IMR-90 (cell line): ENCODE measurements around the gene USP47. TPM values are rescaled to one million over a fixed set of nuclear protein-coding genes. Genes with fewer than 3 reads are reported as not detected.

Experiments
- ATAC-seq: fragments of 200-7000 bp; cut with Tn5 transposase; 2 replicates; pipeline ENCODE4 v1.9.1; 2020; ENCODE audit warnings: low read depth, mild to moderate bottlenecking, moderate library complexity
- BruUV-seq: library from RNA; stranded (reverse); fragments of 400-500 nt; replicated peaks from 2 replicates; lab custom pipeline; 2021; lab: Mats Ljungman, UMichigan
- CTCF ChIA-PET: fragments of 300-600 bp; formaldehyde crosslinking; extraction: SDS; loops from one replicate; lab custom pipeline; 2021; ENCODE audit warnings: antibody characterized with exemption; lab: Yijun Ruan, JAX
- POLR2A ChIA-PET: fragments of 300-600 bp; sonication (Branson Sonifier 250); formaldehyde crosslinking; loops from one replicate; lab custom pipeline; 2022; ENCODE audit warnings: antibody characterized with exemption; ENCODE audit not compliant: unreplicated experiment; lab: Charles Lee
- DNase-seq: peaks from one replicate; pipeline ENCODE4 v3.0.0; 2013
- H2AFZ ChIP-seq: replicated peaks from 2 replicates; pipeline ENCODE3; 2013; ENCODE audit warnings: low read length, mild to moderate bottlenecking; ENCODE audit not compliant: poor library complexity
- H2AK5ac ChIP-seq: 2 replicates; pipeline ENCODE4 v1.6.1; 2013; ENCODE audit warnings: low read depth, low read length, inconsistent platforms
- H2AK9ac ChIP-seq: replicated peaks from 2 replicates; pipeline ENCODE3; 2013; ENCODE audit warnings: mild to moderate bottlenecking, low read depth, low read length, moderate library complexity; ENCODE audit not compliant: poor library complexity
- H2BK120ac ChIP-seq: 2 replicates; pipeline ENCODE4 v1.6.1; 2013; ENCODE audit warnings: low read depth, low read length, inconsistent platforms
- H2BK15ac ChIP-seq: 3 replicates; pipeline ENCODE4 v1.6.1; 2013; ENCODE audit warnings: low read depth, low read length, inconsistent platforms
- H2BK20ac ChIP-seq: 2 replicates; pipeline ENCODE4 v1.6.1; 2013; ENCODE audit warnings: low read depth, mild to moderate bottlenecking, inconsistent platforms, low read length, moderate library complexity
- H2BK5ac ChIP-seq: 2 replicates; pipeline ENCODE4 v1.6.1; 2013; ENCODE audit warnings: mild to moderate bottlenecking, low read depth, low read length, inconsistent platforms; ENCODE audit not compliant: poor library complexity, severe bottlenecking
- H3K14ac ChIP-seq: replicated peaks from 2 replicates; pipeline ENCODE4 v1.6.1; 2013; ENCODE audit warnings: low read depth, low read length, inconsistent platforms
- H3K18ac ChIP-seq: 2 replicates; pipeline ENCODE4 v1.6.1; 2013; ENCODE audit warnings: low read depth, low read length, control low read depth
- H3K23ac ChIP-seq: 2 replicates; pipeline ENCODE4 v1.6.1; 2013; ENCODE audit warnings: low read depth, low read length, inconsistent platforms
- H3K27ac ChIP-seq: 2 replicates; pipeline ENCODE4 v1.5.1; 2013; ENCODE audit warnings: mild to moderate bottlenecking, control low read depth, low read length; ENCODE audit not compliant: insufficient read depth
- H3K27me3 ChIP-seq: 2 replicates; pipeline ENCODE4 v1.6.1; 2013; ENCODE audit warnings: low read length; ENCODE audit not compliant: control insufficient read depth, insufficient read depth
- H3K36me3 ChIP-seq: 2 replicates; pipeline ENCODE4 v1.6.1; 2013; ENCODE audit warnings: low read length, mixed read lengths; ENCODE audit not compliant: control insufficient read depth, insufficient read depth
- H3K4ac ChIP-seq: 2 replicates; pipeline ENCODE4 v1.6.1; 2013; ENCODE audit warnings: low read depth, low read length, inconsistent platforms
- H3K4me1 ChIP-seq: 2 replicates; pipeline ENCODE4 v1.6.1; 2013; ENCODE audit warnings: low read length, mixed read lengths; ENCODE audit not compliant: control insufficient read depth, insufficient read depth
- H3K4me2 ChIP-seq: 2 replicates; pipeline ENCODE4 v1.6.1; 2013; ENCODE audit warnings: low read depth, mild to moderate bottlenecking, control low read depth, low read length, moderate library complexity
- H3K4me3 ChIP-seq: 2 replicates; pipeline ENCODE4 v1.5.1; 2013; ENCODE audit warnings: low read depth, mild to moderate bottlenecking, control low read depth, low read length, moderate library complexity; ENCODE audit not compliant: insufficient read depth
- H3K56ac ChIP-seq: 2 replicates; pipeline ENCODE4 v1.6.1; 2013; ENCODE audit warnings: low read length, inconsistent platforms; ENCODE audit not compliant: insufficient read depth; ENCODE audit errors: extremely low read depth
- H3K79me1 ChIP-seq, 2 experiments: 2 replicates each; pipeline ENCODE4 v1.6.1; 2013; ENCODE audit warnings: low read length in 2 of 2, inconsistent platforms in 1 of 2, low read depth in 1 of 2
- H3K9ac ChIP-seq: 2 replicates; pipeline ENCODE4 v1.6.1; 2013; ENCODE audit warnings: low read depth, low read length, control low read depth
- H3K9me1 ChIP-seq: 2 replicates; pipeline ENCODE4 v1.6.1; 2013; ENCODE audit warnings: low read length, inconsistent platforms; ENCODE audit not compliant: insufficient read depth
- H3K9me3 ChIP-seq: 2 replicates; pipeline ENCODE4 v1.6.1; 2013; ENCODE audit warnings: low read length; ENCODE audit not compliant: control insufficient read depth, insufficient read depth
- H4K20me1 ChIP-seq: 2 replicates; pipeline ENCODE4 v1.6.1; 2013; ENCODE audit warnings: low read length, inconsistent platforms; ENCODE audit not compliant: insufficient read depth
- H4K5ac ChIP-seq: 2 replicates; pipeline ENCODE4 v1.6.1; 2013; ENCODE audit warnings: mild to moderate bottlenecking, low read depth, low read length, control low read depth
- H4K8ac ChIP-seq, 2 experiments: 2 replicates each; pipeline ENCODE4 v1.6.1; 2013; ENCODE audit warnings: low read depth in 2 of 2, low read length in 2 of 2, control low read depth in 1 of 2, inconsistent platforms in 1 of 2
- H4K91ac ChIP-seq: 2 replicates; pipeline ENCODE4 v1.6.1; 2013; ENCODE audit warnings: low read depth, low read length, inconsistent platforms; ENCODE audit not compliant: insufficient read depth
- CEBPB ChIP-seq: IDR thresholded peaks from 2 replicates; pipeline ENCODE4 v1.6.1; 2012; ENCODE audit warnings: low read depth, low read length, improper control_type of control experiment
- MAFK ChIP-seq: IDR thresholded peaks from 2 replicates; pipeline ENCODE4 v1.6.1; 2012; ENCODE audit warnings: low read depth, low read length, improper control_type of control experiment
- dilution Hi-C: fragments of 300-500 bp; cut with HindIII; formaldehyde crosslinking; loops from one replicate; pipeline ENCODE4 v1.14.3; 2018; ENCODE audit warnings: low sequenced_read_pairs; ENCODE audit not compliant: unreplicated experiment
- in situ Hi-C: fragments of 300-500 bp; cut with MboI; formaldehyde crosslinking; loops from 3 replicates; pipeline ENCODE4 v1.14.3; 2019; ENCODE audit warnings: low sequenced_read_pairs, inconsistent platforms, mixed read lengths
- intact Hi-C: fragments of 100-400 bp; cut with micrococcal nuclease; formaldehyde crosslinking; loops from 2 replicates; pipeline ENCODE4 v1.10.0; 2022
- polyA plus RNA-seq, 3 experiments: library from polyadenylated mRNA; depleted of rRNA; stranded (reverse); fragments of >200 nt; gene quantifications; 2 replicates each; pipeline ENCODE4 v1.2.3, GENCODE V29; 2012; ENCODE audit warnings: low replicate concordance in 1 of 3
- total RNA-seq: library from RNA; depleted of rRNA; stranded (reverse); fragments of >200 nt; gene quantifications from 2 replicates; pipeline ENCODE4 v1.2.3, GENCODE V29; 2012

The USP47 gene
- total and polyA plus RNA-seq, 2 of the 4 experiments (the other 2 are of a cell fraction), result 15.0 to 110 TPM

DNA sequence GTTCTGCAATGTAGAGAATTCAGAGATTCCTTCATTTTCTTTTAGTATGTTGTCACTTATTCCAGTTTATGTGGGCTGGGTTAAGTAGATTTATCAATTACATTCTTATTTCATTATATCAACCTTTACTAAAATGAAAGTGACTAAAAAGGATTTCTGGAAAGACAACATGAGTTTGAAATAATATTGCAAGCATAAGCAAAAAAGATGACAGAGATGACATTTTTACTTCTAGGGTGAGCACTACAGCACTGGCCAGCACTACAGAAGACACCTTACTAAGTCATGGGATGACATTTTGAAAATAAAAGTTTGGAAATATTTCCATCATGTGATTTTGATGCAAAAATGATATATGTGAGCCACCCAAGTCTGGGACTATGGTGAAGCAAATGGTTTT is 2.1 kb upstream of the USP47 start:
- Histone ChIP-seq H2BK5ac (no peak overlapping the region), H3K27ac (no peak overlapping the region), H3K56ac (no peak overlapping the region), H2BK20ac (no peak overlapping the region), H3K23ac (no peak overlapping the region), H2BK15ac (no peak overlapping the region), H3K79me1 (peaks cover 0 to 11% of the 10 kb centered on the region in 2 experiments; a peak in 2 of 4 replicates), H4K91ac (no peak overlapping the region), H2AK9ac (no peak overlapping the region), H2AFZ (no peak overlapping the region), H3K4ac (no peak overlapping the region), H2AK5ac (no peak overlapping the region), H3K18ac (no peak overlapping the region), H3K9me1 (peaks cover 2% of the 10 kb centered on the region), H4K8ac (no peak overlapping the region), H3K27me3 (no peaks in the 10 kb centered on the region), H3K9me3 (peaks cover 2% of the 10 kb centered on the region; the same call in 1 of the 2 replicates), H3K36me3 (no peaks in the 10 kb centered on the region), H3K9ac (no peak overlapping the region), H3K4me2 (no peak overlapping the region), H3K4me3 (no peak overlapping the region), H2BK120ac (no peak overlapping the region), H3K14ac (no peak overlapping the region), H3K4me1 (peaks cover 1% of the 10 kb centered on the region; the same call in 1 of the 2 replicates), H4K20me1 (peaks cover 11% of the 10 kb centered on the region), H4K5ac (no peak overlapping the region)
- in situ Hi-C loops, result no loop called here
- TF ChIP-seq CEBPB (no peak), MAFK (peak; percentile 47)
- intact Hi-C loops, result loop anchor here (5.0 kb wide), 1 partner anchor 68 kb away; no protein-coding TSS in a partner anchor
- BruUV-seq, result no TSS peak
- CTCF ChIA-PET, result no interaction called here
- dilution Hi-C loops, result no loop called here
- DNase-seq (no peak), ATAC-seq (no peak)
- POLR2A ChIA-PET, result no interaction called here
